Right forelimb (tissue), 1 donor: ENCODE measurements around the gene MORF4L1.
"Not testable (repeated sequence)": the region's sequence is repeated elsewhere in the genome, so short reads cannot be mapped to it uniquely, and the experiment has no call there.

Source experiments
- DNase-seq: peaks from one replicate; pipeline ENCODE4 v3.0.0-alpha.2; 2018

Gene MORF4L1

GRCh38 chr15:78902281-78903032 lies 29.8 kb downstream of the MORF4L1 start:
- DNase-seq, result not testable (repeated sequence)

DNA sequence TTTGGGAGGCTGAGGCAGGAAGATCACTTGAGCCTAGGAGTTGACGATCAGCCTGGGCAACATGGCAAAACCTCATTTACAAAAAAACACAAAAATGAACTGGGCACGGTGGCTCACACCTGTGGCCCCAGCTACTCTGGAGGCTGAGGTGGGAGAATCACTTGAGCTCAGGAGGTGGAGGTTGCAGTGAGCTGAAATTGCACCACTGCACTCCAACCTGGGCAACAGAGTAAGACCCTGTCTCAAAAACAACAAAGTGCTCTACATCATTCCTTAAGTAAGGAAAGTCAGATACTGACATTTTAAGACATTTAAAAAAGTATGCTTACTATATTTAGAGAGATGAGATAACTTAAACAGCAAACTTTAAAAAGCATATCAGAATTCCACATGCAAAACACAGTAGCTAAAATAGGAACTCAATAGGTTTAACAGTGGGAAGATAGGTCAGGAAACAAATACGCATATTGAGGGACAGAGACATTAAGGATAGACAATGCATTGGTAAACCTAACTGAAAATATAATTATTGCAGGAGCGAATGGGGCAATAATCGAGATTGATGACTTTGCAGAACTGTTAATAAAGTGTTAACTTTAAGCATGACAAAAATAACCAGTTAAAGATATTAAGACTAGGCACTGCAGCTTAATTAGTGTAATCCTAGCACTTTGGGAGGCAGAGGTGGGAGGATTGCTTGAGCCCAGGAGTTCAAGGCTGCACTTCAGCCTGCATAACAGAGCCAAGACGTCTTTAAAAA lies 32.1 kb downstream of the MORF4L1 start:
- no peak for DNase-seq

GRCh38 chr15:78906316-78906620 lies 33.6 kb downstream of the MORF4L1 start:
- no peak for DNase-seq

- DNase-seq, result no peak
These were observed 34.9 kb downstream of the MORF4L1 start for GRCh38 chr15:78907577-78907976.

- no peak for DNase-seq
These were observed 36.5 kb downstream of the MORF4L1 start for GRCh38 chr15:78909160-78909695.

DNA sequence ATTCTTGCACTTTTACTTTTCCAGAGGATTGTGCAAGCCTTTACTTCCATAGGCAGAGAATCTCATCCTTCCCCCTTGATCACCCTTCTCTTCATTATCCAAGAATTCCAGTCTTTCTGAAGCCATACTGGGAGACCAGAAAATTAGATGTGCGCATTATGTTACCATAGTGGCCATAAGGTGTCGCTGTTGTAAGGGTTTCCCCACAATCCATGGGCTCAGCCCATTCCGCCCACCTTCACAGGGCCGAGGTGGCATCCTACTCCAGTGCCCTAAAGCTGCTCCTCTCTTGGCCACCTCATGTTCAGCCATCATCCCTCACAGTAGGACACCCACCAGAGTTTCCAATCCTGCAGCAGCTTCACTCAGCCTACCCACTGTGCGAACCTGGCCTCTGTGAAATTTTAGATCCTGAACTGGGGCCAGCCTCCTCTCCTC lies 37.1 kb downstream of the MORF4L1 start:
- peak; percentile 49 for DNase-seq

DNA sequence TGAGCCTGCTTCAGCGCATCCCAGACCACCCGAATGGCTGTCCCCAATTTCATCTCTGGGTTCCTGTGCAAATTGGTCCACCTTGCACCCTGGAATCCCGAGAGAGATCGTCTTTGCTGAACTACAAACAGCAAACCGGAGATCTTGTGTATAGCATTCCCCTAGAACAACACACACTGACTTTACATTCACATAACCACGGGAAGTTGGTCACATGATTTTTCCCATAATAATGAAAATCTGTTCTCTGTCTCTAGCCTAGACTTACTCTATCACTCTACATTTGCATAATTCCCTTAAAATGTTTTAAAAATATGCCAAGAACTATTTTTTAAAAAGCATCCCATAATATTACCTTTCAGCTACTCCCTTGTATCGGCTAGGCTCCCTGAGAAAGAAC lies 37.6 kb downstream of the MORF4L1 start:
- DNase-seq, result no peak

GRCh38 chr15:78912316-78912715 lies 39.6 kb downstream of the MORF4L1 start:
- no peak for DNase-seq

DNA sequence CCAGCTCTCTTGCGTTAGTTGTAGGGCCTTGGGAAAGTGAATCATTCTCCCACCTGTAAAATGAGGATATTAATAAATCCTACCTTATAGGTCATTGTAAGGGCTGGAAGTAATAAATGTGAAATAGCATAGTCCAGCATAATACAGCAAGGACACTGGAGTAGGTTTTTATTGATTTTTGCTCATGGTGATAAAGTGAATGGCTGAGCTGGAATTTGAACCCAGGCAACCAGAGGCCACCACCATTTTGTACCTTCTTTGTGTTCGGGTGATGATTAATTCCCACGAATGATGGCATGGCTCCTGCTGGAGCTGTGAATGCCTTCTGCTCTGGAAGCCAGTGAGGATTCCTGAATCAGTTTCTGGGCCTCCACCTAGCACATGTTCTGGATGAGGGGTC lies 40.3 kb downstream of the MORF4L1 start:
- no peak for DNase-seq

DNA sequence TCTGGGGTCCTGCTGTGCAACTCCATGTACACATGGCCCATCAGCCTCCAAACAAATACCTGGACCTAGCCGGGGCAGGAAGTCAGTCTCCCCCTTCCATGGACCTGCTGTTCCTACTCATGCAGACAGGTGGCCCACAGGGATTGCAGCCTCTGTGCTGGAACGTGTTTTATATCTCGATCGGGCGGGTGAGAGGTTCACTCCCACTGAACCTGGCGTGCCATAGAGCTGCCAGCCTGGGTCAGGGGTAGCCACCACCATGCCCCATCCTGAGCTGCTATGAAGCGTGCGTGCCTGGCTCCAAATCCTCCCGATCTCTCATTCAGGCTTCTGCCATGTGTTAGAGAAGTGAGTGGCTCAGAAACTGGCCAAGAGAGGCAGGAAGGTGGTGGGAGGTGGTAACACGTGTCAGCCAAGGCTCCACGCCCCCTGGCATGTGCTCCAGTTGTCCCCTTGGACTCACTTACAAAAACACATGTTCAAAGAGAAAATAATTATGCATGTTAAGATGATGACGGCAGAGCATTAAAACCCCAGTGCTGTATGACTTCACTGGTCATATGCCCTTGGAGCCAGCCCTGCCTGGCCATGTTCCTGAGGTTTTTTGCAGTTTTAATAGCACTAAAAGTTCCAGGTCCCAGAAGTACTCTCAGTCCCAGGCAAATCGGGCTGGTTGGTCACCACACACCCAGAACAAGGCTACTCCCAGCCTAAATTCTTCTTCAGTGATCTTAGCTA lies 41.5 kb downstream of the MORF4L1 start:
- peak; percentile 55 for DNase-seq

DNA sequence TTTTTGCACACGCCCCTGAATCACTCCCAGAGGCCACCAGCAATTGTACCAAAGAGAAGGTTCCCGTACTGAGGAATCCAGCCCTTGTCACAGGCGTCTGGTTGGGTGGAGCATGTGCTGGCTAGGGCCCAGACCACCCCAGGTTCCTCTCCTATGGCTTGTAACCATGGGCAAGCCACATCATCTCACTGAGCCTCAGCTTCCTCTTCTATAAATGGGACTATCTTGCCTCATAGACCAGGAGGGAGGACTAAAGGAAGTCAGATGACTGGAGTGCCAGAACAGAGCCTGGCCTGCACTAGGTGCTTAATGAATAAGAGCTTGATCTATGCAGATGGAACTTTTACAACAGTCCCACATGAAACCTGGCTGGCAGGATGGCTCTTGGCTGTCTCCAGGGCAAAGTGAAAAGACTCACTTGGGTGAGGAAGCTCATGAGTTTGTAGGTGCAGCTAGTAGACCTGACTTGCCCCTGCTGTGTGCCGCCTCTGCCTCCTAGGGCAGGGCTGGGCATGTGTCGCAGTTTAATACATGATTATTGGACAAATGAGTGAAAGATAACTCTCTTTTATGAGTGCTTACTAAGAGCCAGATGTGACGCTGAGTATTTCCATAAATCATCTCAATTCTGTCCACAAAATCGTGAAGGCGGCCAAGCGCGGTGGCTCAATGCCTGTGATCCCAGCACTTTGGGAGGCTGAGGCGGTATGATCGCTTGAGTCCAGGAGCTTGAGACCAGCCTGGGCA lies 42.8 kb downstream of the MORF4L1 start:
- peak; percentile 43 for DNase-seq

GRCh38 chr15:78916088-78916487 lies 43.4 kb downstream of the MORF4L1 start:
- no peak for DNase-seq

- DNase-seq, result no peak
These were observed 45.2 kb downstream of the MORF4L1 start for GRCh38 chr15:78917888-78918287.

GRCh38 chr15:78921517-78921916 lies 48.8 kb downstream of the MORF4L1 start:
- DNase-seq, result no peak

DNA sequence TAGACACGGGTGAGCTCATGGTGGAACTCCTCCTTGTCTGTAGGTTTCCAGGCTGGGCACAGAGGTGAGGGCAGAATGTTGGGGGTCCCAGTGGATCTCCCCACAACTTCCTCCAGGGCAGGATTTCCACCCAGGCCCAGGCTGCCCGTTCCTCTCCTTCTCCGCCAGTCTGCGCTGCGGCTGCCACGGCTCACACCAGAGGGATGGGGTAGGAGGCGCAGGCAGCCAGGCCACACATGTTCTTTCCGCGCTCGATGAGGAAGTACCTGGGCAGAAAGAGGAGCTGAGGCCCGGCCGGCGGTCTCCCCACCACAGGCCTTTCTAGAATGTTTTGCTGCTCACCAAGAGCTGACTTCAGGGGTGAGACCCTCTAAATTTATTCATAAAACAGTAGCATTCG lies 49.2 kb downstream of the MORF4L1 start:
- DNase-seq, result peak; percentile 49

GRCh38 chr15:78922527-78922926 lies 49.8 kb downstream of the MORF4L1 start:
- peak; percentile 76 for DNase-seq

GRCh38 chr15:78923015-78923414 lies 50.3 kb downstream of the MORF4L1 start:
- DNase-seq, result no peak

GRCh38 chr15:78923480-78924360 lies 51.0 kb downstream of the MORF4L1 start:
- DNase-seq, result no peak

GRCh38 chr15:78925076-78925624 lies 52.5 kb downstream of the MORF4L1 start:
- no peak for DNase-seq

- no peak for DNase-seq
These were observed 53.5 kb downstream of the MORF4L1 start for GRCh38 chr15:78925956-78926743.
